Stimulated activated CD8-positive, alpha-beta memory T cell treated with anti-CD3 and anti-CD28 coated beads, Interleukin-4, amount 100 ng/mL, for 48 hours (primary cell): ENCODE data around the gene LTV1.

Experiments used
- DNase-seq: peaks from one replicate; pipeline ENCODE4 v3.0.0-alpha.2; 2020

The LTV1 gene

GRCh38 chr6:143896126-143896860 is 53.2 kb downstream of the LTV1 start:
- no peak for DNase-seq

GRCh38 chr6:143900358-143900757 is 57.2 kb downstream of the LTV1 start:
- no peak for DNase-seq

GRCh38 chr6:143901885-143902750 is 59.0 kb downstream of the LTV1 start:
- DNase-seq: no peak

- no peak for DNase-seq
Observed at GRCh38 chr6:143902827-143903226, 59.7 kb downstream of the LTV1 start.

DNA sequence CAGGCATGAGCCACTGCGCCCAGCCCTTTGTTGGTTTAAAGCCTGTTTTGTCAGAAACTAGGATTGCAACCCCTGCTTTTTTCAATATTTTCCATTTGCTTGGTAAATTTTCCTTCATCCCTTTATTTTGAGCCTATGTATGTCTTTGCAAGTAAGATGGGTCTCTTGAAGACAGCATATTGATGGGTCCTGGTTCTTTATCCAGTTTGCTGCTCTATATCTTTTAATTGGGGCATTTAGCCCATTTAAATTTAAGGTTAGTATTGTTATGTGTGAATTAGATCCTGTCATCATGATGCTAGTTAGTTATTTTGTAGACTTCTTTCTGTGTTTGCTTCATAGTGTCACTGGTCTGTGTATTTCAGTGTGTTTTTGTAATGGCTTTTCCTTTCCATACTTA is 67.9 kb downstream of the LTV1 start:
- DNase-seq: no peak

DNA sequence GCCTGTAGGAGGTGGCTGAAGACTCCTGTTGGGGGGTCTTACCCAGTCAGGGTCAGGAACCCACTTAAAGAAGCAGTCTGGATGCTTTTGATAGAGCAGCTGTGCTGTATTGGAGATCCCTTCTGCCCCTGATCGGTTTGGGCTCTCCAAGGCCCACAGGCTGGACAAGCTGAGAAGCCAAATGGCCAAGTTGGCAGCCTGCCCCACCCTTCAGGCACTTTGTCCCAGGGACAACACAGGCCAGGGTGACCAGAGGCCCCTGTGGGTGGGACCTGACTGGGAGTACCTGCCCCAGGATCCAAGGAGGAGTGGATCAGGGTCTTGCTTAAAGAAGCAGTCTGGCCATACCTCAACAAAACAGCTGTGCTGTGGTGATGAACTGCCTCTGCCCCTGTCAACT is 69.5 kb downstream of the LTV1 start:
- no peak for DNase-seq
